RWPE2 (cell line): Measurements from ENCODE around the gene TMEM44.

Experiments used
- ATAC-seq: fragments of 200-7000 bp; cut with Tn5 transposase; 3 replicates; pipeline ENCODE4 v1.9.1; 2021; ENCODE audit warnings: low read depth
- DNase-seq: peaks from one replicate; pipeline ENCODE4 v3.0.0-alpha.2; 2020; ENCODE audit warnings: low spot score
- H3K27ac ChIP-seq: fragments of 450-650 bp; 2 replicates; pipeline ENCODE4 v1.5.1; 2017; ENCODE audit warnings: mild to moderate bottlenecking; ENCODE audit not compliant: poor library complexity, severe bottlenecking
- H3K27me3 ChIP-seq: fragments of 250-450 bp; sonication (Bioruptor Pico); 2 replicates; pipeline ENCODE4 v1.5.1; 2021; ENCODE audit warnings: mild to moderate bottlenecking, moderate library complexity; ENCODE audit not compliant: insufficient read depth, poor library complexity, severe bottlenecking
- H3K36me3 ChIP-seq: fragments of 250-450 bp; sonication (Bioruptor Pico); 2 replicates; pipeline ENCODE4 v1.5.1; 2020; ENCODE audit warnings: low read depth, mild to moderate bottlenecking, moderate library complexity
- H3K4me1 ChIP-seq: fragments of 250-450 bp; sonication (Bioruptor Pico); 2 replicates; pipeline ENCODE4 v1.5.1; 2021; ENCODE audit warnings: mild to moderate bottlenecking, moderate library complexity; ENCODE audit not compliant: insufficient read depth, poor library complexity, severe bottlenecking
- H3K4me3 ChIP-seq: fragments of 250-450 bp; sonication (Bioruptor Pico); 2 replicates; pipeline ENCODE4 v1.5.1; 2021; ENCODE audit warnings: mild to moderate bottlenecking, moderate library complexity; ENCODE audit not compliant: severe bottlenecking
- H3K9me3 ChIP-seq: fragments of 250-450 bp; sonication (Bioruptor Pico); 2 replicates; pipeline ENCODE4 v1.5.1; 2021; ENCODE audit warnings: mild to moderate bottlenecking, moderate library complexity; ENCODE audit not compliant: severe bottlenecking
- TF ChIP-seq, protein P1 (sequence below): fragments of 450-650 bp; IDR thresholded peaks from one replicate; pipeline ENCODE4 v1.5.1; 2017; ENCODE audit warnings: mild to moderate bottlenecking, moderate library complexity; ENCODE audit not compliant: poor library complexity, severe bottlenecking

Gene TMEM44

DNA sequence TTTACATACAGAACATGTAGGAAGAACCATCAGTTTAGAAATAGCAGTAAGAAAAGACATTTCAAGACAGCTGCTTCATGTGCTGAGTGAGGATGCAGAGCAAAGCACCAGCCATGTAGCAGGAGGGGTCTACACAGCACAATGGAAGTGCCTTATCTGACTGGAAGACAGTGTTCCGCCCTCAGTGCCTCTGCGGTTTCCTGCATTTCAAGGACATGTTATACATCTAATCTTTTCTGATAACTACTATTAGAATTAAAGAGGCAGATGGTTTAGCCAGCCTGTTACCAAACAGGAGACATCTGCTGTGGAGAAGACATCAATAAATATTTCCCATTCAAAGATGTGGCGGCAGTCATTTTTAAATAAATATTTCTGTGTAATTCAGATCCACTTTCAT, 28.2 kb upstream of the TMEM44 start:
- no peak overlapping the region for H3K4me3 ChIP-seq
- TF ChIP-seq, protein P1, sequence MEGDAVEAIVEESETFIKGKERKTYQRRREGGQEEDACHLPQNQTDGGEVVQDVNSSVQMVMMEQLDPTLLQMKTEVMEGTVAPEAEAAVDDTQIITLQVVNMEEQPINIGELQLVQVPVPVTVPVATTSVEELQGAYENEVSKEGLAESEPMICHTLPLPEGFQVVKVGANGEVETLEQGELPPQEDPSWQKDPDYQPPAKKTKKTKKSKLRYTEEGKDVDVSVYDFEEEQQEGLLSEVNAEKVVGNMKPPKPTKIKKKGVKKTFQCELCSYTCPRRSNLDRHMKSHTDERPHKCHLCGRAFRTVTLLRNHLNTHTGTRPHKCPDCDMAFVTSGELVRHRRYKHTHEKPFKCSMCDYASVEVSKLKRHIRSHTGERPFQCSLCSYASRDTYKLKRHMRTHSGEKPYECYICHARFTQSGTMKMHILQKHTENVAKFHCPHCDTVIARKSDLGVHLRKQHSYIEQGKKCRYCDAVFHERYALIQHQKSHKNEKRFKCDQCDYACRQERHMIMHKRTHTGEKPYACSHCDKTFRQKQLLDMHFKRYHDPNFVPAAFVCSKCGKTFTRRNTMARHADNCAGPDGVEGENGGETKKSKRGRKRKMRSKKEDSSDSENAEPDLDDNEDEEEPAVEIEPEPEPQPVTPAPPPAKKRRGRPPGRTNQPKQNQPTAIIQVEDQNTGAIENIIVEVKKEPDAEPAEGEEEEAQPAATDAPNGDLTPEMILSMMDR = no peak
- no peaks in the 10 kb centered on the region for H3K27me3 ChIP-seq
- H3K36me3 ChIP-seq = peaks cover 68% of the 10 kb centered on the region
- H3K9me3 ChIP-seq = no peaks in the 10 kb centered on the region
- ATAC-seq (no peak), DNase-seq (no peak)
- no peaks in the 10 kb centered on the region for H3K4me1 ChIP-seq
- H3K27ac ChIP-seq = no peak overlapping the region

DNA sequence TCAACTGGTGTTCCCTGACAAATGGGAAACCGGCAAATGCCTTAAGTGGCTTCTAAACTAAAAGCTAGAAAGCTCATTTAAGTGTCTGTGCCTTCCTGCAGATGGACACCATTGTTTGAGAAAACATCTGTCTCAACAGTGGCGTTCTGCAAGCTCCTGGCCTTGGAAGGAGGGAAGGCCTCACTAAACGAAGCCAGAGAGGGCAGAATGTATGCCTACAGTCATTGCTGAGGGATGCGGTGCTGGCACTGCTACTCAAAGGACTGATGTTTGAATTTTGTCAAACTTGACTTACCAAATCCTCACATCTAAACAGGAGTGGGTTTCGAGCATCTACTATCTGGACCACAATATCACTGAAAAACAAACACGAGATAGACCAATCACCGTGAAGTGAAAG, 26.6 kb upstream of the TMEM44 start:
- Histone ChIP-seq H3K36me3 (peaks cover 63% of the 10 kb centered on the region), H3K9me3 (no peaks in the 10 kb centered on the region), H3K4me3 (no peak overlapping the region), H3K27me3 (no peaks in the 10 kb centered on the region), H3K4me1 (no peaks in the 10 kb centered on the region), H3K27ac (no peak overlapping the region)
- DNase-seq (no peak), ATAC-seq (no peak)
- TF ChIP-seq, protein P1 = no peak

DNA sequence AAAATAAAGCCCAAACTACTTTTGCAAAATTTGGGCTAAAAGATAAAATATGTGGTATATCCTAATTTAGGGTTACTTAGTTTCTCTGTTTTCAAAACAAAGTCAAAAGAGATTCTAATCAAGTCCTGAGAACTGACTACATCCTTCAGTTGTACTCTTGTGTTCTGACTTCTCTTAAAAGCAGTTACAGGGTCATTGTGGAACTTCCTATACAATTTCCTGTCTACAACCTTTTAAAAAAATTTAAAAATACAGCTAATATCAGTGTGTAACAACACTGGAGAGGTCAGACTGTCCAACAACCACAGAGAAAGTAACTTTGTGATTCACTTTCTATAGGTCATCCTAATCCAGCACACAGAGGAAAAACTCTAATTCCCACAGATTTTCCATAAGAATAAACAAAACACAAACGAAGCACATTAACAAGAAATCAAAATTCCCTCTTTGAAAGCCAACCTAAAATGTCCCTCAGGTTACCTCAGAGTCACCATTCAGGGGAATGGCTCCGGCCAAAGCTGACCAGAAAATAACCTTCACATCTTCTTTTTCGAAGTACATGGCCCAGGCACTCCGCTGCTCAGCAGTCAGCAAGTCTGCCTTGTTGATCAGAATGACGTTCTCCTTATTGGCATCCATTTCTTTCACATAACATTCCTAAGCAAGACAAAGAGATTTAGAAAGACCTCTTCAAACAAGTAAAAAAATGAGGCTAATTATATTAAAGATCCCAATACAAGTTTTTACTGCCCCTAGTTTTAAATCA, 25.4 kb upstream of the TMEM44 start:
- ATAC-seq (no peak), DNase-seq (no peak)
- TF ChIP-seq, protein P1 = no peak
- no peak overlapping the region for H3K27ac ChIP-seq
- no peak overlapping the region for H3K4me3 ChIP-seq
- H3K4me1 ChIP-seq = no peaks in the 10 kb centered on the region
- no peaks in the 10 kb centered on the region for H3K27me3 ChIP-seq
- peaks cover 65% of the 10 kb centered on the region for H3K36me3 ChIP-seq
- no peaks in the 10 kb centered on the region for H3K9me3 ChIP-seq

DNA sequence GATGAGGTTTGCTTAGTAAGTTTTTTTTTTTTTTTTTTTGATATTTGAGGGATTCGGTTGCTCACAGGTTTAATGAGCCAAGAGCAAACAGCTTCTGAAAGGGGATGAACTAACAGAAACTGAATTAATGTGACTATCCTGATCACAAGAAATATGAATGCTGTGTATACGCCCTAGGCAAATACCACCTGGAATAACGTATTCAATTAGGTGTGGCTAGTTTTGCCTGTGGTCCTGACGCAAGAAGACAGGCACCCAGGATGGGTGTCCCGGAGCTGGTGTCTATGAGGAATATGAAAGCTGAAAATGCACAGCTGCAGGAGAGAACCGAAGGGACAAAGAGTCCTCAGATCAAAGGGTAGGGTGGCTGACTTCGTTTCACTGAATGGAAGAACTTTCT, 24.2 kb upstream of the TMEM44 start:
- Histone ChIP-seq H3K4me3 (no peak overlapping the region), H3K36me3 (peaks cover 72% of the 10 kb centered on the region), H3K27me3 (no peaks in the 10 kb centered on the region), H3K9me3 (no peaks in the 10 kb centered on the region), H3K4me1 (no peaks in the 10 kb centered on the region), H3K27ac (no peak overlapping the region)
- TF ChIP-seq, protein P1 = no peak
- ATAC-seq (no peak), DNase-seq (no peak)

DNA sequence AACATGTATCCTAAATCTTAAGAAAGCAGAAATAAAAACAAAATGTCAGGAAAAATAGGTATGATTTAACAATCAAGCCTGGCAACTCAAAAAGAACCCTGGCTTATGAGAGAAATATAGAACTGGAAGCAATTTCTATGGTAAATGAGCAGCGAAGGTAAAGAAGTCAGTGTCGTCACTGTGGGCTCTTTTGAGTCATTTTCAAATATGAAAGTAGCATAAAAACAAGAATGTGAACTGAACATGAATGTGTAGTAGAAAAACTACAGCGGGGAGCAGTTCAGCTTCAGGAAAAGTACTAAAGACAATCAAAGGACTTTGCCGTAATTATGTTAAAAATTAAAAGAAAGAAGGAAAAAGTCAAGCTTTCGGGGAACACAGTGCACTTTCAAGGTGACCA, 21.2 kb upstream of the TMEM44 start:
- no peak overlapping the region for H3K27ac ChIP-seq
- no peak for ATAC-seq
- no peak for DNase-seq

More for the DNA sequence above, 21.2 kb upstream of the TMEM44 start:
- Histone ChIP-seq H3K4me3 (no peak overlapping the region), H3K9me3 (no peaks in the 10 kb centered on the region), H3K27me3 (no peaks in the 10 kb centered on the region), H3K36me3 (peaks cover 80% of the 10 kb centered on the region), H3K4me1 (no peaks in the 10 kb centered on the region)
- TF ChIP-seq, protein P1 = no peak
